Endodermal cell (in vitro differentiated cells): Measurements from ENCODE around the gene COX7A2. TPM values are rescaled to one million over a fixed set of nuclear protein-coding genes. Genes with fewer than 3 reads are reported as not detected.

Experiments used
- DNase-seq: peaks from one replicate; pipeline ENCODE4 v3.0.0-alpha.2; 2017
- H3K27ac ChIP-seq: 2 replicates; pipeline ENCODE4 v1.5.1; 2013; ENCODE audit warnings: mild to moderate bottlenecking, low read depth, low read length, moderate library complexity
- H3K27me3 ChIP-seq: 2 replicates; pipeline ENCODE4 v1.6.1; 2013; ENCODE audit warnings: mild to moderate bottlenecking, low read length, moderate library complexity; ENCODE audit not compliant: insufficient read depth, control insufficient read depth, poor library complexity, severe bottlenecking
- H3K36me3 ChIP-seq: 2 replicates; pipeline ENCODE4 v1.7.0; 2013; ENCODE audit warnings: mild to moderate bottlenecking, low read length, moderate library complexity; ENCODE audit not compliant: control insufficient read depth, insufficient read depth
- H3K4me1 ChIP-seq: one replicate; pipeline ENCODE4 v1.7.0; 2013; ENCODE audit warnings: low read length; ENCODE audit not compliant: control insufficient read depth, insufficient read depth
- H3K4me3 ChIP-seq: 2 replicates; pipeline ENCODE4 v1.5.1; 2013; ENCODE audit warnings: mild to moderate bottlenecking, low read length, moderate library complexity
- H3K9ac ChIP-seq: 2 replicates; pipeline ENCODE4 v1.6.1; 2013; ENCODE audit warnings: mild to moderate bottlenecking, low read length, moderate library complexity; ENCODE audit not compliant: poor library complexity, severe bottlenecking; ENCODE audit errors: extremely low read depth
- H3K9me3 ChIP-seq: 2 replicates; pipeline ENCODE4 v1.6.1; 2013; ENCODE audit warnings: mild to moderate bottlenecking, low read length, moderate library complexity; ENCODE audit not compliant: control insufficient read depth
- H3K27ac Mint-ChIP-seq: 2 replicates; pipeline ENCODE4 v1.8.0; 2020; ENCODE audit warnings: mixed read lengths
- H3K27me3 Mint-ChIP-seq: 2 replicates; pipeline ENCODE4 v1.8.0; 2021; ENCODE audit warnings: mild to moderate bottlenecking, mixed read lengths; ENCODE audit not compliant: insufficient read depth
- H3K36me3 Mint-ChIP-seq: 2 replicates; pipeline ENCODE4 v1.8.0; 2020; ENCODE audit warnings: low read depth, mixed read lengths
- H3K4me1 Mint-ChIP-seq: 2 replicates; pipeline ENCODE4 v1.8.0; 2020; ENCODE audit warnings: mixed read lengths
- H3K4me3 Mint-ChIP-seq: 2 replicates; pipeline ENCODE4 v1.8.0; 2020; ENCODE audit warnings: mild to moderate bottlenecking, moderate library complexity, mixed read lengths
- H3K9me3 Mint-ChIP-seq: 2 replicates; pipeline ENCODE4 v1.8.0; 2020; ENCODE audit warnings: mild to moderate bottlenecking, mixed read lengths
- CTCF ChIP-seq: fragments of 200-600 bp; sonication (generic); conservative IDR thresholded peaks from 2 replicates; pipeline ENCODE4 v1.5.0; 2021; ENCODE audit warnings: antibody characterized with exemption, mild to moderate bottlenecking
- WGBS, 2 experiments: methylation state at CpG; one replicate each; pipeline versions ENCODE4 v1.1.5 to v1.1.7; 2013; ENCODE audit warnings: missing lambda C conversion rate in 2 of 2, mixed read lengths in 1 of 2; ENCODE audit not compliant: insufficient coverage in 1 of 2, insufficient read length in 1 of 2; 5-methylcytosine and 5-hydroxymethylcytosine counted together
- total RNA-seq, 2 donors: library from RNA; stranded (reverse); fragmentation: NEBNext Ultra II Directional in 1 of 2; extraction: Animal tissue kit (Norgen Biotek cat#: 25700) in 1 of 2; gene quantifications; 2 replicates in 1 of 2; 3 replicates in 1 of 2; pipeline ENCODE4 v1.2.1, GENCODE V29; 2021

The COX7A2 gene
- total RNA-seq, 2 donors from 2014 or later, result 399 to 472 TPM

GRCh38 chr6:75272145-75272840, 28.7 kb upstream of the COX7A2 start:
- 92 to 100% methylated on average over 4 to 5 of the region's 5 CpGs for WGBS, 2 experiments
- Histone ChIP-seq H3K27me3 (no peaks in the 10 kb centered on the region), H3K9ac (no peak overlapping the region), H3K36me3 (peaks cover 33% of the 10 kb centered on the region), H3K4me1 (no peaks in the 10 kb centered on the region), H3K4me3 (no peak overlapping the region), H3K27ac (no peak overlapping the region), H3K9me3 (peaks cover 42% of the 10 kb centered on the region)
- H3K36me3 Mint-ChIP-seq, result peaks cover 49% of the 10 kb centered on the region
- no peak for DNase-seq
- TF ChIP-seq CTCF, result no peak
- H3K27me3 Mint-ChIP-seq, result no peaks in the 10 kb centered on the region
- H3K27ac Mint-ChIP-seq, result no peak overlapping the region
- peaks cover 21% of the 10 kb centered on the region for H3K9me3 Mint-ChIP-seq
- peaks cover 30% of the 10 kb centered on the region for H3K4me1 Mint-ChIP-seq
- H3K4me3 Mint-ChIP-seq, result no peak overlapping the region

GRCh38 chr6:75268988-75269354, 25.4 kb upstream of the COX7A2 start:
- Histone ChIP-seq H3K27ac (no peak overlapping the region), H3K9ac (no peak overlapping the region), H3K36me3 (peaks cover 34% of the 10 kb centered on the region), H3K4me3 (no peak overlapping the region), H3K9me3 (peaks cover 37% of the 10 kb centered on the region), H3K27me3 (no peaks in the 10 kb centered on the region), H3K4me1 (no peaks in the 10 kb centered on the region)
- DNase-seq, result no peak
- peaks cover 35% of the 10 kb centered on the region for H3K36me3 Mint-ChIP-seq
- H3K4me1 Mint-ChIP-seq, result peaks cover 19% of the 10 kb centered on the region
- peaks cover 21% of the 10 kb centered on the region for H3K9me3 Mint-ChIP-seq
- H3K4me3 Mint-ChIP-seq, result no peak overlapping the region
- H3K27ac Mint-ChIP-seq, result no peak overlapping the region
- no peak for TF ChIP-seq CTCF
- 89 to 91% methylated on average over 4 of the region's 4 CpGs for WGBS, 2 experiments
- no peaks in the 10 kb centered on the region for H3K27me3 Mint-ChIP-seq

- no peaks in the 10 kb centered on the region for H3K27me3 Mint-ChIP-seq
- WGBS, 2 experiments, result 57 to 100% methylated on average over 3 to 5 of the region's 5 CpGs
Measured at GRCh38 chr6:75268121-75268987, 24.8 kb upstream of the COX7A2 start.

More at GRCh38 chr6:75268121-75268987, 24.8 kb upstream of the COX7A2 start:
- Mint-ChIP-seq H3K4me3 (no peak overlapping the region), H3K9me3 (peaks cover 21% of the 10 kb centered on the region), H3K4me1 (peaks cover 20% of the 10 kb centered on the region), H3K27ac (peak overlapping the region; percentile 32), H3K36me3 (peaks cover 33% of the 10 kb centered on the region)
- Histone ChIP-seq H3K9ac (no peak overlapping the region), H3K36me3 (peaks cover 35% of the 10 kb centered on the region), H3K9me3 (peaks cover 31% of the 10 kb centered on the region), H3K4me3 (peak overlapping the region; percentile 16), H3K27ac (no peak overlapping the region), H3K4me1 (no peaks in the 10 kb centered on the region), H3K27me3 (no peaks in the 10 kb centered on the region)
- no peak for TF ChIP-seq CTCF
- DNase-seq, result peak; percentile 68
